Astrocyte of the spinal cord (primary cell): Measurements from ENCODE around the gene GLP2R.

ENCODE experiments used
- DNase-seq: peaks from one replicate; pipeline ENCODE4 v3.0.0; 2011; ENCODE audit warnings: low read depth, low spot score
- H3K4me3 ChIP-seq: 2 replicates; pipeline ENCODE4 v1.5.1; 2011; ENCODE audit warnings: low read depth, mild to moderate bottlenecking, low read length, moderate library complexity
- in situ Hi-C: cut with HindIII; loops from 2 replicates; pipeline ENCODE4 v1.10.0; 2017; ENCODE audit warnings: low sequenced_read_pairs
- TF ChIP-seq, protein P1 (sequence below): IDR thresholded peaks from 2 replicates; pipeline ENCODE4 v1.5.1; 2012; ENCODE audit warnings: low read depth, mild to moderate bottlenecking, low read length, inconsistent platforms

GLP2R gene

DNA sequence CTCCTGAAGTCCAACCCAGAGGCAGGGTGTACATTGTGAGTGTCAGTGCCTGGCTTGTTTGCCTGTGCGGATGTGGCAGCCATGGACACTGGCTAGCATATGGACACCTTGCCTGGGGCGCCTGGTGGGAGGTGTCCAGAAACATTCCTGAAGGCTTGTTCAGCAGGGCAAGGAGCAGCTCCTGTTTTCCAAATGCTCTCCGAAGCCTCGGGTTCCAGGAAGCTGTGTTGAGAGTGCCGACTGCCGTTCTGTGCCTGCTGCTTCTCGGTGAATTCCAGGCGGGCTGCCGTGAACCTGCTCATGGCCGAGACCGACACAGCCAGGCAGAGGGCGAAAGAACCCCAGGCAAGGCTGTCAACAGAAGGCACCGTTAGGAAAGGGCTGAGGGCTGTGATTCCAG, 23.4 kb upstream of the GLP2R start:
- in situ Hi-C loops: no loop called here
- TF ChIP-seq, protein P1, sequence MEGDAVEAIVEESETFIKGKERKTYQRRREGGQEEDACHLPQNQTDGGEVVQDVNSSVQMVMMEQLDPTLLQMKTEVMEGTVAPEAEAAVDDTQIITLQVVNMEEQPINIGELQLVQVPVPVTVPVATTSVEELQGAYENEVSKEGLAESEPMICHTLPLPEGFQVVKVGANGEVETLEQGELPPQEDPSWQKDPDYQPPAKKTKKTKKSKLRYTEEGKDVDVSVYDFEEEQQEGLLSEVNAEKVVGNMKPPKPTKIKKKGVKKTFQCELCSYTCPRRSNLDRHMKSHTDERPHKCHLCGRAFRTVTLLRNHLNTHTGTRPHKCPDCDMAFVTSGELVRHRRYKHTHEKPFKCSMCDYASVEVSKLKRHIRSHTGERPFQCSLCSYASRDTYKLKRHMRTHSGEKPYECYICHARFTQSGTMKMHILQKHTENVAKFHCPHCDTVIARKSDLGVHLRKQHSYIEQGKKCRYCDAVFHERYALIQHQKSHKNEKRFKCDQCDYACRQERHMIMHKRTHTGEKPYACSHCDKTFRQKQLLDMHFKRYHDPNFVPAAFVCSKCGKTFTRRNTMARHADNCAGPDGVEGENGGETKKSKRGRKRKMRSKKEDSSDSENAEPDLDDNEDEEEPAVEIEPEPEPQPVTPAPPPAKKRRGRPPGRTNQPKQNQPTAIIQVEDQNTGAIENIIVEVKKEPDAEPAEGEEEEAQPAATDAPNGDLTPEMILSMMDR: no peak
- DNase-seq: peak; percentile 1
- no peak overlapping the region for H3K4me3 ChIP-seq

DNA sequence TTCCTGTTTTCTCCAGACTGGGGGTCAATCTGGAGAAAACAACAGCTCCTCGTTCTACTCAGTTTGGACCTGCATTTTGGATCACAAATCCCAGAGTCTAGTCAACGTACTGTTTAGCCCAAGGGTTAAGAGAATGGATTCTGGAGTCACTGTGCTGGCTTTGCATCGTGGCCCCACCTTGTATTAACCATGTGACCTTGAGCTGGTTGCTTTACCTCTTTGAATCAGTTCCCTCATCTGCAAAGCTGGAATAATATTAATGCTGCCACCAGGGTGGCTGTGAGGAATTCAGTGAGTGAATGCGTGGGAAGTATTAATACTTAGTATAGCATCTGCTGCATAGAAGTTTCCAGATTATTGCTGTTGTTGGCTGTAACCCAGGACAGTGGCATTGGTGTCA, 23.0 kb upstream of the GLP2R start:
- in situ Hi-C loops: no loop called here
- TF ChIP-seq, protein P1: no peak
- H3K4me3 ChIP-seq: no peak overlapping the region
- no peak for DNase-seq

DNA sequence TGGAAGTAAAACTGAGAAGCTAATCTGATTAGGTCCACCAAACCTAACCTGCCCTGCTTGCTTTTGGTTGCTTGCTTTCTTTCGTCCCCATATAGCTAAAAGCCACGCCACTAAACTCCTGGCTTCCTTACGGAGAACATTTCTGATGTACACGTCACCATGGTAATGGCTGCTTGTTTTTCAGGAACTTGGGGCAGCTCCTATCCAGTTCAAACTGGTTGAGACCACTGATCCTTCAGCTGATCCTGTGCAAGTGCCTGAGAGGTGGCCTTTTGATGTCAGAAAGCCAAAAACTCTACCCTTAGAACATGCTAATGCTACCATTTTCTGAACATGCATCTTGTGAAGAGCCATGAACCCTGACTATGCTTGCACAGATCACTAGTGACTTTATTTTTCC, 20.0 kb upstream of the GLP2R start:
- H3K4me3 ChIP-seq: no peak overlapping the region
- DNase-seq: no peak
- in situ Hi-C loops: no loop called here
- TF ChIP-seq, protein P1: no peak

DNA sequence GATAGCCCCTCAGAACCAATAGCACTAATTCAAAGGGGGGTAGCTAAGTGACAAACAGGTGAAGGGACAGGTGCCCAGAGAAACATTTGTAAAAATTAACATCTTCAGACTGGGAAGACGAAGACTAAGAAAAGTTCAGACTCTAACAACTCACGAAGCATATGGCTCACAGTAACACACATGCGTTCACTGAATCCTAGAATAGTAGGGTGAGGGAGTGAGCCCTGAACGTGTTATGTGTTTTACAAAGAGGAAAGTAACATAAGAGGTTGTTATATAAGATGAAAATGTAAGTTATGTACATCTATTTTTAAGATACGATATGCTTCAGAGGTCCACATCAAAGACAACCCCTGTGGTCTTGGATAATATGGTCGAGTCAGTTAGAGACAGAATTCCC, 19.0 kb upstream of the GLP2R start:
- TF ChIP-seq, protein P1: no peak
- no peak overlapping the region for H3K4me3 ChIP-seq
- in situ Hi-C loops: no loop called here
- no peak for DNase-seq

GRCh38 chr17:9809409-9809808, 16.3 kb upstream of the GLP2R start:
- DNase-seq: no peak
- no peak overlapping the region for H3K4me3 ChIP-seq
- in situ Hi-C loops: no loop called here
- TF ChIP-seq, protein P1: no peak

- no peak overlapping the region for H3K4me3 ChIP-seq
- no peak for DNase-seq
- in situ Hi-C loops: no loop called here
- TF ChIP-seq, protein P1: no peak
These were observed 15.4 kb upstream of the GLP2R start for GRCh38 chr17:9810100-9810949.

DNA sequence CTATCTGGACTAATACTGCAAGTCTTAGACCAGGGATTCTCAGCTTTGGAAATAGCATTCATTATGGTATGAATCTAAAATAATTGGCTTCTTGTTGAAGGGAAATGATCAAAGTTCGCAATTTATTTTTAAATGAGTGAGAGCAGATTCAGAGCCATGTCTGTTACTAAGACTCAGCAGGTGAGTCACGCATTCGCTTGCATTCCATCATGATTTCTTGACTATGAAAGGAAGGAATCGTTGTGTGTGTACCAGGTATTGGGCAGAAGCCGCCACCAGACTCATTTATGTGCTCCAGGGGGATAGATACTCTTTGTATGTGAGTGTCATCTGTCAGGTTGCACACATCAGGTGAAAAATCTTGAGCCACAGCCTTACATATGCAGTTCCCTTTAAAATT, 14.6 kb upstream of the GLP2R start:
- TF ChIP-seq, protein P1: no peak
- in situ Hi-C loops: no loop called here
- DNase-seq: no peak
- no peak overlapping the region for H3K4me3 ChIP-seq
